OCI-LY7 (cell line): ENCODE results near the gene TMEM255B.

ENCODE experiments used
- CTCF ChIP-seq: fragments of 200-600 bp; sonication (generic); conservative IDR thresholded peaks from 2 replicates; pipeline ENCODE4 v1.5.1; 2014; ENCODE audit warnings: mild to moderate bottlenecking, antibody characterized with exemption, low read length, moderate library complexity, mixed read lengths
- EZH2phosphoT487 ChIP-seq: fragments of 200-600 bp; sonication (generic); IDR thresholded peaks from 2 replicates; pipeline ENCODE4 v1.6.1; 2018; ENCODE audit warnings: low read depth, borderline replicate concordance, mild to moderate bottlenecking, mixed run types, antibody characterized with exemption, low read length, moderate library complexity, mixed read lengths

- TF ChIP-seq CTCF (no peak), EZH2phosphoT487 (no peak)
Measured at GRCh38 chr13:113782472-113782871, 23.4 kb downstream of the TMEM255B start.
